ENCODE measurements around the gene ST8SIA3.

Gene ST8SIA3, protein sequence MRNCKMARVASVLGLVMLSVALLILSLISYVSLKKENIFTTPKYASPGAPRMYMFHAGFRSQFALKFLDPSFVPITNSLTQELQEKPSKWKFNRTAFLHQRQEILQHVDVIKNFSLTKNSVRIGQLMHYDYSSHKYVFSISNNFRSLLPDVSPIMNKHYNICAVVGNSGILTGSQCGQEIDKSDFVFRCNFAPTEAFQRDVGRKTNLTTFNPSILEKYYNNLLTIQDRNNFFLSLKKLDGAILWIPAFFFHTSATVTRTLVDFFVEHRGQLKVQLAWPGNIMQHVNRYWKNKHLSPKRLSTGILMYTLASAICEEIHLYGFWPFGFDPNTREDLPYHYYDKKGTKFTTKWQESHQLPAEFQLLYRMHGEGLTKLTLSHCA

DNA sequence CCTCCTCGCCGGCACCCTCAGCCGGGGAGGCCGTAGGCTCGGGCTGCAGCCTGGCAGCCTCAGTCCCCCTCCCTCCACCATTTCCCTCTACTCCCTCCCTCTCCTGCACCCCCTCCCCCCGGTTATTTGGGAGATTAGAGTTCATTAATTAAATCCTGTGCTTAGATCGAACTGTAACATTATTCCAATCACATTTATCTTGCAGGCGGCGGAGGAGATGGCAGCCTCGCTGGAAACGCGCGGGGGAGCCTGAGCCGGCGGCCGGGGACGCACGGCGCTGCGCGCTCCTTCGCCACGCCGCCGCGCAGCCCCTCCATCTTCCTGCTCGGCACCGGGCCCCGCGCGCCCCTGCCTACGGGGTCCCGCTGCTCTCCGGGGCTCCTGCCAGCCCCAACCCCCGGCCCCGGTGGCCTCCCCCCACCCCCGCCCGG, at the start of gene ST8SIA3:
ST8SIA3 (plus strand) TSS at position 287 of the 431 bp plus-strand sequence. CDS start 290 bp downstream, outside the sequence.
- DNase-seq: no peak

DNA sequence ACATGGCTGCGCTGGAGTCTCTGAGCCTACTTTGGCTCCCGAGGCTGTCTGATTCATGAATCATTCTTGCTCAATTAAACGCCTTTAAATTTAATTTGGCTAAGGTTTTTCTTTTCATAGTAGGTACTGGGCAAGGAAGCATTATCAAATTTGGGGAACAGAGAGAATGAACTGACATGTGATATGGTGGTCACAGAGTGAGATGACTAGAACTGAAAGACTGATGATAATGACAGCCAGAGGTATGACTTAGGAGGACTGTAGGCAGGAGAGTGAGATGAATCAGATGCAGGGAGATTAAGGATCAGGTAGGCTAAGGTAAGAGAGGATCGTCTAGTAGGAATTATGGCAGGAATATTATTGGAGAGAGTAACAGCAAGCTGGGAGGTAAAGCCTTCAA, 40.9 kb upstream of the ST8SIA3 start:
- DNase-seq: no peak

DNA sequence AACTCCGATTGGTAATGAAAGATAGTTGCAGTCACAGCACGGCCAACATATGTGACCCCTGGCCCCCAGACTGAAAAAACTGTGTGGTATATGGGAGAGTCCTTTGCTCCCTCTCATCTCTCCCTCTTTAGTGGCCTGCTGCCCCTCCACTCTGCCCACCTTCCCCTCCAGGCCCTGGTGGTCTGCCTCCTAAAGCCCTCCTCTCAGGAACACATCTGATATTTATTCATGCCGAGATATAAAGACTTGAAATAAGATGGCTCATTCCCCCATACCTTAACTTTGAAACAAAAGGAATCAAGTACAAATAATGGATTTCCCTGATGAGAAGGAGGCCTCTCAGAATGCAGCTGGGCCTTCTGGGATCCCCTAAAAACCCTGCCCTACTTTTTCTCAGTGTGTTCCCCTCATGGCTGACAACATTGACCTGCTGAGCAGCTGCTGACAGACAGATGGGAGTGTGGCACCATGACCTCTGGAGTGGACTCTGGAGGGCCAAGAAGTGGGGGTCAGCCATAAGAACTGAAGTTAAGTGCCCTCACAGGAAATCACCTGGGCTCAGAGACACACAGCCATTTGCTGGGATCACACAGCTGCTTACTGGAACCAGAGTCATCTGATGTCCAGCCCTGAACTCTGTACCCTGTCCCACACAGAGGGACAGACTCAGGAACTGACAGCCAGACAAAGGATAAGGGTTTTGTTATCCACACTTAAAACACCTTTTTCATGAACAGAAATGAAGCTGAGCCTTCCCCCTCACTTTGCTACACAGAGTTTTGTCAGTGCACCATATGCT, 39.8 kb upstream of the ST8SIA3 start:
- DNase-seq: no peak

DNA sequence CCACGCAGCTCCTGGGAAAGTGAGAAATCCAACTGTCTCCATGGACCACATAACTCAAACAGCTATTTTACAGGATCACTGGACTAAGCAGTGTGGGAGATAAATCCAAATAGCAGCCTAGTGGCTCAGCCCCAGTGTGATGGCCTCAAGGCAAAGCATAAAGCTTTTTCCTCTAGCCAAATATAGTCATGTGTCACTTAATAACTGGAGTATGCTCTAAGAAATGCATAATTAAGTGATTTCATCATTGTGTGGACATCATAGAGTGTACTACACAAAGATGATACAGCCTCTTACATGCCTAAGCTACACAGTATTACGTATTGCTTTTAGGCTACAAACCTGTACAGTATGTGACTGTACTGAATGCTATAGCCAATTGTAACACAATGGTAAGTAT, 31.8 kb upstream of the ST8SIA3 start:
- no peak for DNase-seq

DNA sequence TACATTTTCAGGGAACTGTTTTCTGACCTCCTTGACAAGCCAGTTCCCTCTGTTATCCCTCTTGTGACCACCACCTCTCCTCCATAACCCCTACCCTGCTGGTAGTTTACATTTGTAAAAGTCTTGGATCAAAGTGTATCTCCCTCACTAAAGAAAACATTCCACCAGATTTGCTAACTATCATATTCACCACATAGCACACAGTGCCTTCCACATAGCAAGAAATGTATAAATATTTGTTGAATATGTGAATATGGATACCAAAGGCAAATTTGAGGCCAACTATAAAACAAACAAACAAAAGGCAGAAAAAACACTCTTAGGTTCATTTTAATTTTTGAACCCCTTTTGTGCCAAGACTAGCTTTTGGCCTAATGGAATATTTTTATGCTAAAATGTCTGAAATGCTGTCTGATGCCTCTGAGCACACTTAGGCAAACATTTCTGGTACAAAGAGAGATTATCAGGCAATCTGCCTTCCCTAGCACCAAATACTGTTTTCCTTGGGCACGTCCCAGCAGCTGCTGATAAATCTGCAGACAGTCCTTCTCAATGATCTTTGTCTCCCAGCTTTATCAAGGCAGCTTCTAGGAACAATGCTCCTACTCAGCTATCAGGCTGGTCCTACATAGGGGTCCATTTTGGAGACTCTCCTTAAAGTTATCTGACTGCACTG, 26.7 kb upstream of the ST8SIA3 start:
- no peak for DNase-seq

DNA sequence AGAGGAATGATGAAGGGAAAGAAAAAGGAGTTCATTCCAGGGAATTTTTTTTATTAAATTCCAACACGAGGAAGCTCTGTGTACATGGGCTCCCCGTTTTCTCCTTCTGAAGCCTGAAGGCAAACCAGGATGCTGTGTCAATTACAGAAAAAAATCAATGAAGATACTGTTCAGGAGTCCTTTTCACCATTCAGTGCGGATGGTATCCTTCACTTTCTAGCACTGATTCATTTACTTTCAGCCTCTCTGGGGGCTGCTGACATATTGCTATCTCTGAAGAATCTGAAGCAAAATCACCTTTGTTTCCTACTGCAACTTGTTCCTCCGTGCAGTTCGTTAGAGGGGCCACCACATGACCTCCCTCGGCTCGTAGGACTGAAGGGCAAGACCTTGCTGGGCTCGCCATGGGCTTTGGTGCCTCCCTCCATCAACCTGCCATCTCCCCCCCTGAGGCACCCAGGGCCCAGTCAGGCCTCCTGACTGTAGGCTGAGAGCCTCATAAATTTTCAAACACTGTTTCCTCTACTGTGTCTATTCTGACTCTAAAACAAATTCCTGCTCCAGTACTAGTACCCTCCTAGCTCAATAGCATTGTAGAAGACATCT, 25.5 kb upstream of the ST8SIA3 start:
- no peak for DNase-seq

DNA sequence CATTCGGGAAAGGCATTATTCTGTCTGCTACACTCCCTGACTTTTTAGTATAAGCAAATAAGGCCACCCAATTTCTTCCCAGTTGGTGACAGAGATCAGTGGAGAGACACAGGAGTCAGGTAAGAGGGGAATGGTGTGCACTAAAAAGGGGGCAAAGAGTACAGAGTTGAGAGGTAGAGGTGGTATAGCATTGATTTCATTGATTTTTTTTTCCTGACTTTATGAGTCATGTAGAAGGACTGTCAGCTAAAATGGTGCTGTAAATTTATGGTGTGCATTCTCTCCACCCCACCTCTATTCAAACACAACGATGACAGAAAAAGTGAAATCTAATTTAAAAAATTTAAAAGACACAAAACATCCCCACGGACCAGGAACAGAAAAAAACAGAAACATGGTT, 23.7 kb upstream of the ST8SIA3 start:
- DNase-seq: no peak

DNA sequence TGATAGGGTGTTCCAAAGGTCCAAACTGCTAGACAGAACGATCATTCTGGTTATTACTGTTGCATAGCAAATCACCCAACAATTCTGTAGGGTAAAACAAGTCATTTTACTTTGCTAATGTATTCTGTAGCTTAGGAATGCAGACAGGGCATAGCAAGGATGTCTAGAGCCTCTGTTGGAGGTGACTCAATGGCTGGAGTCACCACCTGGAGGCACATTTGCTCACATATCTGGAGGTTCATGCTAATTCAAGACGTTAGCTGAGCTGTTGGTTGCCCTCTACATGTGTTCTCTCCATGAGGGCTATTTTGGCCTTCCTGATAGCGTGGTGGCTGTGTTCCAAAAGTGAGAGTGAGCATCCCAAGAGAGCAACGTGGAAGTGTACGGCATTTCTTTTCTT, 22.5 kb upstream of the ST8SIA3 start:
- DNase-seq: no peak

DNA sequence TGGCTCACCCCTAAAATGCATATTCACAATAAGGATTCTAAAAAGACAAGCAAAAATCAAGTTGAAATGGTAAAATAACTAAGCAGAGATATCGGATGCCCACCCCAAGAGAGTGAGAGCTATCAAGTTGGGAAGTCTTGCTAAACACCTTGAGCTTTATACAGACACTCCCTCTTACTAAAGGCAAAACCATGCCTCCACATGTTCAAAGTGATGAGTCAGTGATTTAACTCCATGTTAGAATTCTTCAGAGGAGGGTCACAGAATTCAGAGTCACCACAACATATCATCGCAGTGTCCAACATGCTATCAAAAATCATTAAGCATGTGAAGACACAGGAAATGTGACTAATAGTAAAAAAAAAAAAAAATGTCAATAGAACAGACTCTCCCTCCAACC, 20.6 kb upstream of the ST8SIA3 start:
- DNase-seq: no peak

DNA sequence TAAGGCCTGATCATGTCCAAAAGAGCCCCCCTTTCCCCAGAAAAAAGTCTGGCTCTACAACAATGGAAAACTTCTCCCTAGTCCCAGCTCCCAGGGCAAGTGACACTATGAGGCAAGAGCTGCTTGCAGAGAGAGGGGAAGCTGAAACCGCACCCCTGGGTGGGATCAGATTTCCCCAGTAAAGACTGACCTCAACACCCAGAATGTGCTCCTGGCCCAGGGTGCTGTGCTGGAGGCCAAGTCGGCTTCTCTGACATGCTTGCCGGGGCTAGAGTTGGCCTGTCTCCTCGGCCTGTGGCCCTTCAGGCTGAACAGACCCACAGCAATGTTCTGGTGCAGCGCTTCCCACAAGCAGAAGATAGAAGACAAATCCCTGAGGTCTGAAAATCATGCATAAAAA, 18.4 kb upstream of the ST8SIA3 start:
- no peak for DNase-seq

DNA sequence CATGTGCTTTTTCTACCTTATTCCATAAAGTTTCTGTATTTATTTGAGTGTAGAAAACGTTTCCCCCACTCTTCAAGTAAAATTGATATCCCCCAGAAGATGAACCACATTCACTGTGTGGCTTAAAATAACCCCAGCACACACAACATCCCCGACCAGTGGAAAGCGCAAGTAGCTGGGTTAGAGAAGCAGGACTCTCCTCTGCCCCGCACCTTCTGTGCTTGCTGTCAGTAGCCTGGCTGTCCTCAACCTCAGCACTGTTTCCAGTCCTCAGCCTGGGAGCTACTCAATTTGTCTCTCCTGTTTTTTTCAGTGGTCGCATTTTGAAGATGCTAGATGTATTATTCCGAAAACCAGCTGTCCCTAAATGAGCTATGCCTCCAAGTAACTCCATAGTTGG, 18.0 kb upstream of the ST8SIA3 start:
- DNase-seq: no peak

DNA sequence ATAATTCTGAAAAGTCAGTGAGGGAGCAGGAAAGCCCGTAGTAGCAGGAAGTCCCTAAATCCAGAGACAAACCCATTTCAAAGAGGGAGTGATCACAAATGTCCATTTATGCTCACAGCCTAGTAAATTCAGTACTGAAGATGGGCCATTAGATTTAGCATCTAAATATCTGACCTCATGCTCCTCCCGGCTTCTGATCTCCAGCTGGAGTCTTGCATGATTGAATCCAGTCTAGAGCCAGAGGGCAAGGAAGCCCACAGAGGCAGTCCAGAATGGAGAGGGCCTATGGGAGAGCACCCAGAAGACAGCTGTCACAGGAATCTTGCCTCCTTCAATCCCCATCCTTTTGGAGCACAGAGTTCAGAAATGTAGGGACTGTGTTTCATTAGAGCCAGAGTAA, 16.0 kb upstream of the ST8SIA3 start:
- DNase-seq: no peak

DNA sequence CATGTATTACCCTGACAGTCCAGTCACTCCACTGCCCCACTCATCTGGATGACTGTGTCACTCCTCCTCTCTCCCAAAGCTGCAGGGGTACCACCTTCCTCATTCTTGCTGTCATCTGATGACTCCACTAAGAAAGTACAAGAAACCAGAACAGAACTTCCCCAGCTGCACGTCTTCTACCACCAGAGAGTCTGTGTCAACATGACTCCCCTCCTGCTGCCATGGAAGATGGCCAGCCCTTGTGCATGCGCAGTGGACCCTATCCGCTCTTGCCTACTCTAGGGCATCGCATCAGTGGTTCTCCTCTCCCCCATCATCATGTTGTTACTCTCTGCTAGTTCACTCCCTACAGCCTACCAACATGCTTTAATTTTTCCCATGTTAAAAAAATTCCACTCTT, 14.5 kb upstream of the ST8SIA3 start:
- no peak for DNase-seq

DNA sequence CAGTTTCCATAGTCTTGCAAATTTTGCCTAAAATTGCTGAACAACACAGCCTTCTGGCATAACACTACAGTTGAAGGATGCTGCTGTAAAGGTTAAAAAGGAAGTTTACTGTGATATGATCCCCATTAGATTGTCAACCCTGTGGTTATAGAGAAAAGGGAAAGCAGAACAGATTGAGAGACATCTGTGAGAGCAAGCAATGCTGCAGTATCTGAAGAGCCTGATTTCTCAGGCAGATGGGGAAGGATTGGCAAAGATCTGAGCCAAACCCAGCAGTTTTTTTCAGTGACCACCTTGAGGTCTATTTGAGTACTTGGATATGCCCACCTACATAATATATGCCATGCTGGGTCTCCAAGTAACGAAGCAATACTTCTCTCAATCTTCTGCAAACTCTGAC, 8.5 kb upstream of the ST8SIA3 start:
- DNase-seq: no peak

DNA sequence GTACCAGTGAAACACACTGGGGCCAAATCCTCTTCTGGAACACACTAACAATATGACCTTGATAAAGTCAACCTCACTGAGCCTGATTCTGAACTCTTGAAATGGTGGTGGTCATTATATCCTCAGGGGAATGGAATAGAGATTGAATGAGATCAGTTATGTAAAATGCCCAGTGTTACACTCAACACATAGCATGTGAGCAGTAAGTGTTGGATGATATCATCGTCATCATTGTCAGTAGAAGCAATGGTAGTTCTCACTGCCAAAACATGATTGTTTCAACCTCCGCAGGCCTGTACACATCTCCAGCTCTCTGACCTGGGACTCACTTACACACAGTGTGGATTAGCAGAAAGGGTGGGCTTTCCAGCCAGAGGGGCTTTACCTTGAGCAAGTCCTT, 5.5 kb upstream of the ST8SIA3 start:
- no peak for DNase-seq

DNA sequence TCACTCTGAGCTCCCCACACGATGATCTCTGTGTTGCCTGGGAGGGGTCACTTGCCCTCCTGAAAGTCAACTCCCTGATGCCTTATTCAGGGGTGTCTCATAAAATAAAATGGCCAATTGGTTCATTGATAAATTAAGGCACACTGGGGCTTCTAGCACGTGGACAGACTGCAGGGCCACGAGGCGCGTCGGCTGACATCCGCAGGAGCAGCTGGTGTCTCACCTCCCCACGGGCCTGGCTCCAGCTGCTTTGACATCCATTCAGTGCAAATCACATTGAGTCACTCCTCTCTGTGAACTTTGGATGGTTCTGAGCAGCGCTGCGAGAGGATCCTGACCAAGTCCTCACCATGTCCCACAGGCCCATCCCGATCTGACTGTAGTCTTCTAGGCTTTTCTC, 4.6 kb upstream of the ST8SIA3 start:
- DNase-seq: no peak

DNA sequence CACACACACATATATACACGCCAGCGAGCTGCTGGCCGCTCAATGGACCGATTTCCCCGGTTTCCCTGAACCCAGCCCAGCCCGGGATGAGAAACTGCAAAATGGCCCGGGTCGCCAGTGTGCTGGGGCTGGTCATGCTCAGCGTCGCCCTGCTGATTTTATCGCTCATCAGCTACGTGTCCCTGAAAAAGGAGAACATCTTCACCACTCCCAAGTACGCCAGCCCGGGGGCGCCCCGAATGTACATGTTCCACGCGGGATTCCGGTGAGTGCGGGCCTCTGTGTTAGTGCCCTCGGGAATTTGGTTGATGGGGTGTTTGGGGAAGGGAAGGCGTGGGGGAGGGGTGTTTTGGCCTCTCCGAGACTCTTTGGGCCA, 392 bp downstream of the ST8SIA3 start:
- no peak for DNase-seq

DNA sequence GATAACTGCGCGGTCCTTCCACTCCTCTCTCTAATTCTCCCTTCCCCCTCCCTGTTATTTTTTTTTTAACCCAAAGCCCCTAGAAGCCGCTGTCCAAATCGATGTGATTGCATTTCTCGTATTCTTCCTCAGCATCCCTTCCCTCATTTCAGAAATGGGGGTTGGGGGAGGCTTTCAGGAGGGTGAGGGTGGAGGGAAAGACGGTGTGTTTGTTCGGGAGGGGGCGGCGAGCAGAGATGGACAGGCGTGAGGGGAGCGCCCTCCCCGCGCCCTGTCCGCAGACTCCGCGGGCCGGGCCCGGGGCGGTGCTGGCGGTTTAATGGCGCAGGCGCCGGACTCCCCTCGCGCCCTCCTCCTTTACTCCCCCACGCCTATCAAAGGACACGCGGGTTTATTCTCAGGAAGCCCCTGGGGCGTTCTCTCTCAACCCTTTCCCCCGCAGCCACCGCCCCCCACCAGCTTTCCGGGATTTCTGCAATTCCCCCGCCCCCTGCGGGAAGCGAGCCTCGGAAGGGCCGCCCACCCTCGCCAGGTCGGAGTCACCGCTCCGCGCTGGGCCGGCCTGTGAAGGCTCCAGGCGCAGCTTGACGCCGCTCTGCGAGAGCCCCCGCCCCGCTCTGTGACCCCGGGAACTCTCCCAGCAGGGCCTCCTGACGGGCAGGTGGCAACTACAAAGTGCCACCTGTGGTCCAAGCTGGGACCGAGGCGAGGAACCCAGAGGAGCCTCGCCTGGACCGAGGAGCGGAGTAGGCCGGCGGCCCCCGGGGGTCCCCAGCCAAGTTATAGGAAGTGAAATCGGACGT, 981 bp downstream of the ST8SIA3 start:
- DNase-seq: no peak

DNA sequence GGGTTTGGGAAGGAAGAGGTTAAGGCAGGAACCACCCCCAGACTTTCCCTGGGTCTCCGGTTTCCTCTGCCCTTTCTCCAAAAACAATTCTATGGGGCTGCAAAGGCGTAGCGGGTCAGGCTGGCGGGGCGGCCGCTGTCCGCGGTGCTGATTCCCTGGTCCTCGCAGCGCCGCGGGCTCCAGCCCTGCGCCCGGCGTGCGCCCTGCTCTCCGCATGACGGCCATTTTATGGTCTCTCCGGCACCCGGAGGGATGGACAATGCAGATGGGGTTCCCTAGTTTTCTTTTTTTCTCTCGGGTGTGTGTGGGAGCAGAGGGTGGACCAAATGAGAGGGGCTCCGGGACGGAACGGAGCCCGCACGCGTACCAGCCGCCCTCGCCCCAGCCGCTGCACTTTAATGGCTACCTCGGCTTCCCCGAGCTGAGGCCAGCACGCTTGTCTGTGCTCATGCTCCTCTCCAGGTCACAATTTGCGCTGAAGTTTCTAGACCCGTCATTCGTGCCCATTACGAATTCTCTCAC, 1.6 kb downstream of the ST8SIA3 start:
- DNase-seq: no peak

DNA sequence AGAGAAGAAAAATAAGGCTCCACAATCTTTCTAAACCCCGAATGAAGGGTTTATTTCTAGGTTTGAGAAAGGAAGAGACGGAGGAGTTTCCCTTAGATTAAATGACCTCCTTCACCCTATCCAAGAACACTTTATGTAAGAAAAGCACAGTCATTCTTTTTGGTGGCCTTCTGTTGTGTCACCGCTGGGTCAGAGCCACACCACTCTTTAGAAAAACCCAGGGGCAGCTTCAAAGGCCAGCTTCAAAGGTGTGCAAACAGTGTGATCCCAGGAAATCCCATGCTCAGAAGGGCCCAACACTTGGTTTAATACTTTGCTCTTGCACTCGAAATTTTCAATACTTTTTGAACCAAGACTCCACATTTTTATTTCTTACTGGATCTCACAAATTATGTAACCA, 7.1 kb downstream of the ST8SIA3 start:
- no peak for DNase-seq

DNA sequence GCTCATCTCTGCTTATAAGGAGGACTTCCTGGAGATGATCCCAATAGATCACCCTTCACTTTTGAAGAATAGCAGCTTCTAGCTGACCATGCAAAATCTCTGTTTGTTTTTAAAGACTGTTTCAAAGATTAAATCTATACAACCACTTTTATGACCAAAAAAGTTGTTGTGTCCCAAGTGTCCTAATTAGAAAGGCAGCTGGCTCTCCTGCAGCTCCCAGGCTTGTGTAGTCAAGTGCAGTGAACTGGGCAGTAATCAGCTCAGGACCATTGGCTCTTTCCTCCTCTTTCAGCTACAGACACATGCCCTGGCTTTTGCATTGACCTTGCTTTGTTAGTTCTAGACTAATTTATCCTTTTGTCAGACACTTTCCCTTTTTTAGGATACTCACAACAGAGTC, 10.4 kb downstream of the ST8SIA3 start:
- DNase-seq: no peak

DNA sequence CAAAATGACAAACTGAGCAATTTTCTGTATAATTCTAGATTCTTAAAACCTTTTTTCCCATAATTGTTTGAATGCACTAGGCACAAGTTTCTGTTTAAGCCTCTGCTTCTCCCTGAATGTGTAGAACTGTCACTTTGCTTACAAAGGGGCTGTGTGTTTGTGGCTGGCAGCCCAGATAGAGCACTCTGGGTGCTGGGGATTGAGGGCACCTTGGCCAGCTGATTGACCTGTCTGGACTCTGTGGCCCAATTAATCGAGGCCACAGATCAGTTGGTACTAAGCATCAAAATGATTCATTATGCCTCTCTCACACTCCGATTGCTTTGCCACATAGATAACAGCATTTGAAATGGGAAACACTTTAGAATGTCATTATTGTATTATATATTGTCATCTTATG, 12.1 kb downstream of the ST8SIA3 start:
- DNase-seq: no peak

Measured in activated CD4-positive, CD25-positive, alpha-beta regulatory T cell treated with anti-CD3 and anti-CD28 coated beads, Interleukin-2, amount 50 U/mL, for 72 hours (primary cell).